Endometrium (tissue), 2 donors: Measurements from ENCODE around the gene RAB2B.
A peak's percentile ranks its signal among the peaks of the same experiment; 100 is the strongest.
"Not testable (repeated sequence)": the region's sequence is repeated elsewhere in the genome, so short reads cannot be mapped to it uniquely, and the experiment has no call there.

Experiments
- FAIRE-seq: peaks from 2 replicates; lab custom pipeline; 2012; peaks lifted over from hg19 to GRCh38; lab: Jason Lieb, UNC
- donor health status: control.
- donor health status: control.

RAB2B gene

DNA sequence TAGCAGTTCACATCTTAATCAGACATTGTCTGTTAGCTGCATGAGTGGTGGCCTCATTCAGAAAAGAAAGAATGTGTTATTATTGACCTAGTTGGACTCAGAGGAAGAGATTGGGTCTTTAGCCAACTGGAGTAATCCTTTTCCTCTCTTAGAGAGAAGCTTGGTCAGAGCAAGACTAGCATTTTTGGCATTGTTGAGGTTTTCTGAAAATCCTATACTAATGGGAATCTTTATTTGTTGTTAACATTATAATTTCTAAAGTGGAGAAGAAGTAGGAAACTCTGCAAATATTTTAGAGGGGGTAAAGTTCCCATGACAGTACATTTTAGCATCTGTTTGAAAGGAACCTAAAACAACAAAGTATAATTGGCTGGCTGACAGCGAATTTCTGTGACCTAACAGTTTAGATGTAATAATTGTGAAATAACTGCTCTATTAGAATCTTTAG, 9.9 kb upstream of the RAB2B start:
- no peak for FAIRE-seq

DNA sequence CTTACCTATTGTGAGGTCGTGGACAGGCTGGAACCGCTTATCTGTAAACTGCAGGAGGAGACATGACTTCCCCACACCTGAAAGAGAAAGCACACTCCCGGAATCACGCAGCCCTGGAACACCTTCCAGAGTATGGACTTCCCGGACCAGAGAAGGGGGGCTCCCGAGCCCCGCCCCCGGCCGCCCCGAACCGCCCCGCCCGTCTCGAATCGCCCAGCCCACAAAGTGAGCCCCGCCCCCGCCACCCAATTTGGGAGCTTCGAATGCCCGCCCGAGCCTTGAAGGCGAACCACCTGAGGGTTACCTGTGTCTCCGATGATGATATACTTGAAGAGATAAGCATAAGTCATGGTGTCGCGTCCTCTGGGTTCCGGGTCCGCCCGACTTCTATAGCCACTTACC, 235 bp downstream of the RAB2B start:
- FAIRE-seq, result no peak

DNA sequence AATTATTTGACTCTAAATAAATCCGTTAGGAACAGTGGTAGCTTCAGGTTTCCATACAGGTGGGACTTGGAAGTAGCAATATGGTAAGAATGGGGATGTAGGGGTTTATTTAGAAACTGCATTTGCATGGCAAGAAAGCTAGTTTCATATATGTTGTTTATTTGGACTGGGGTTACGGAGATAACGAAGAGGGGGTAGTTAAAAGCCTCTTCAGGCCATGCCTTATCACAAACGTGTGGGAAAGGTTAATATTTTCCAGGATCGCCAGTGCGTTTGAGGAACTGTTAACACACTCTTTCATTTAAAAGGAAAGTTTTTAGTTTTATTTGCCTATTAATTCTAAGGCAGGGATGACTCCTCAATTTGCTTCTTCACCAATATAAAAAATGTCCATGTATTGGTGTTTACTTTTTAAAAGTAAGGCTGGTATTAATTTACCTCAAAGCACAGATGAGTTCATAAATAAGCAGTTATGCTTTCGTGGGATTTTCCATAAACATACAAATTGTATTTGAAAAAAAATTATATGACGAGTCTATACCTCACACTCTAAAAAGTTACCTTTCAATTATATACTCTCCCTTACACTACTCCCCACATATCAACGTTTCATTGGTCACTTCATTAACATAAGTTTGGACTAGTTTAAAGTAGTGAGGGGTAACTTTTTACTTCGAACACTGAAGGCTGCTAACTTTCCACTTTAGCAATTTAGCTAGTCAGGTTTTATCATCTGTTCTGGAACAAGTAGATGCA, 814 bp downstream of the RAB2B start:
- no peak for FAIRE-seq

DNA sequence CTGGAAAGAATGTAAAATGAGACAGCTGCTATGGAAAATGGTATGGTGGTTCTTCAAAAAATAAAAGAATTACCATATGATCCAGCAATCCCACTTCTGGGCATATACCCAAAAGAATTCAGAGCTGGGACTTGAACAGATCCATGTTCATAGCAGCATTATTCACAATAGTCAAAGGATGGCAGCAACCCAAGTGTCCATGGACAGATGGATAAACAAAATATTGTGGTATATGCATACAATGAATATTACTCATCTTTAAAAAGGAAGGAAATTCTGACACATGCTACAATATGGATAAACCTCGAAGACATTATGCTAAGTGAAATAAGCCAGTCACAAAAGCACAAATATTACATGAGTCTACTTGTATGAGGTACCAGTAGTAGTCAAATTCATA, 9.1 kb downstream of the RAB2B start:
- no peak for FAIRE-seq

DNA sequence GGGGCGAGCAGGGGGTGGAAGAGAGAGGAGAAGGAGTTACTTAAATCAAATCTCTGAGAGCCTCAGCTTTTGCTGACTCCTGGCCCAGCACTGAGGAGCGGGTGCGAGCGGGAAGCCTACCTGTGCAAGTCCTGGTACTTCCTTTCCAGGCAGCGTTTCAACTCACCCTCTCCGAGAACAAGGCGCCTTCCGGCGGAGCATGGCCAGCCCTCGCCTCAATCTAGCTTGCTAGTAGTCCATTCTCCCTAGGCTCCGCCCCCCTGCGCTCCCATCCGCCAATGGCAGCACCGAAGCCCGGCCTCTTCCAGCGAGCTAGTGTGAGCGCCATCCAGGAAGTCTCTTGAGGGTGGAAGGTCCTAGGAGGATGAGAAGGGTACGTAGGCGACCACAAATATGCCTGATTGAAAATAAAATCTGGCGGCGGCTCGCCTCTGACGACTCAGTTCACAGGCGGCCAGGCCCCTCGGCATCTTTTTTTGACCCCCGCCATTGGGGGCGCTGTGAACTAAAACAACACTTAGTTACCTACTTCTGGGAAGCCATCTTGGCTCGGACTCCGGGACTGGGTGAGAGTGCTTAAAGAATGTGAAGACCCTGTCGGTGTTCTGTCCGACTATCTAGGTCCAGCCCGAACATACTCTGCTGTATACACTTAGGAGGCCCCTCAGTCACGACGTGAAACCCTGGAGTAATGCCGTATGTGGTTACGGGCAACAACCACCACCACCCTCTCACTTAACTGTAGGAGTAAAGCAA, 20.7 kb downstream of the RAB2B start, which contains the start of gene CHD8:
TSS of gene CHD8 (minus strand) at position 212 of the 756 bp plus-strand sequence. CDS start 24,480 bp downstream, outside the sequence.
- FAIRE-seq, result peak; percentile 98

DNA sequence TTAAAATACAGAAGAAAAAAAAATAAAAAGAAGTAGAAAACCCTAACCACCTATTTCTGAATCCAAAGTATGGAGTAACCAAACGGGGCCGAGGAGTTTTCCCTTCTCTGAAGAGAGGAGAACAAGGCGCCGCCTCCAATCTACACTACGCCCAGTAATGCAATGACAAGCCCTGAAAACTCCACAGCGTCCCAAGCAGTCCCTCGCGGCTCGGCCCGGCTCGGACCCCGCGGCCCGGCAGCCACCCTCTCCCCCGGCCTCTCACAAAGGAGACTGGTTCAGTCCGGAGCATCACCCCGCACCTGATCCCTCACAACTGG, 21.2 kb downstream of the RAB2B start:
- no peak for FAIRE-seq

DNA sequence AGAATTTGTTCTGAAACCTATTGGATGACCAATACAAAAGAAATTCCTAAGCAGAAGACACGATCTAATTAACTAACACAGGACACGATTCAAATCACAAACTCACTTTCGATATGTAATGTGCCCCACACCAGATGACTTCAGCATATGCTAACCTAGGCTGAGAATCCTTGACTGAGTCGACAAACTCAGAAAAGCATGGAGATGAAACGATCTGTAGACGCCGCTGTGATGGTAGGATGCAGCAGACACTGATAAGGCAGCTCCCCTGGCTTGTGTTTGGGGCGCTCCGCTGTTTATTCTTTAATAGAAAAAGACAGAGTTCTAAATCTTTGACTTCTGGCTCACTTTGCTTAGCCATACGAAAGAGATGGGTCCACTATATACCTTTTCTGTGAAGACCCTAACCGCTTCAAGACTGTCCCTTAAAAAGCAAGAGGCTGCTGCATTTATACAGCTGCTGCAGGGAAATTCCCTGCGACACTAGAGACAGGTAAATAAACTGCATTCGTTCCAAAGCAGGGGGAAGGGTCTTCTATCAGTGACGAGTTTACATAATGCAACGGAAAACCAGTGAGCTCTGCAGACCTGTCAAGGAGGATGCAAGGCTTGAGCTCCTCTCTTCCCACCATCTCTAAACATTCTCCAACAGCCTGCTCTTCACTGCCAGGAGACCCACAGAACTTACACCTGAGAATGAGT, 21.8 kb downstream of the RAB2B start:
- no peak for FAIRE-seq

DNA sequence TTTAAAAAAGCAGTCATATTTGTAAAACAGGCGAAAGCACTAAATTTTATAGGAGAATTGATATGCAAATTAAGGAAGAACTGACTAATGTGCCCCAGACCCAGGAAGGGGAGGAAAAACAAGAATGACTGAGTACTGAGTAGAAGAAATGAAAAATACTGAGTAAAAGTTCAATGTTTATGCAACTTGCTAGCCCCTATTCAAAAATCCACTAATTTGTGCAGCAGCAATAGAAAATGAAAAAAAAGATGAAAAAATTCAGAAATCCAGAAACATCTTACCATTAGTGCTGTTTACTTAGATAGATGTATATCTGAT, 26.9 kb downstream of the RAB2B start:
- no peak for FAIRE-seq

DNA sequence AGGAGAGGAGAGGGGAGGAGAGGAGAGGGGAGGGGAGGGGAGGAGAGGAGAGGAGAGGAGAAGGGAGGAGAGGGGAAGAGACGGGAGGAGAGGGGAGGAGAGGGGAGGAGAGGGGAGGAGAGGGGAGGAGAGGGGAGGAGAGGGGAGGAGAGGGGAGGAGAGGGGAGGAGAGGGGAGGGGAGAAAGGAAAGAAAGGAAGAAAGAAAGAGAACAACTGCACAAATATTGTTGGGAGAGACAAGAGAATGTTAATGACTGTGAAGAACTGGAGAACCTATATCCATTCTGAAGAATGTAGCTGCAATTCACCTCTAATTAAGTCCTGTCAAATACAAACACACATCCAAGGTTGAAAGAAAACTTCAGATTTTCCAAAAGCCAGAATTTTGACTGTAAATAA, 34.1 kb downstream of the RAB2B start:
- FAIRE-seq, result not testable (repeated sequence)

DNA sequence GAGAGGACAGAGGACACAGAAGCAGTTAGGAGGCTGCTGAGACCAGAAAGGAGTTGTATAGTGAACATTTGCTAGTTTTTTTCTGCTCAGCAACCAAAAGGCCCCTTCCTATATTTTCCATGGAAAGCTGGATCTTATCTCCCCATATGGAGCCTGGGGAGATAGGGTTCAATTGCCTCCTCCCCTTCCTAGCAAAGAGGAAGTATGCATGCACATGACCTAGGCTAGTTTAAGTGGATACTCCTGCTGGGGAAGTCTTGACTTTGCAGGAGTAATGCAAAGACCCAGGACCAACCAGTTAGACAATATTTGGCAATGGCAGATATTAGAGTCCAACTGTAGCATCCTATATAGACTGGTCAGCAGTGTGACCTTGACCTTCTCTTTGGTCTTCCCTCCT, 35.9 kb downstream of the RAB2B start:
- FAIRE-seq, result no peak

DNA sequence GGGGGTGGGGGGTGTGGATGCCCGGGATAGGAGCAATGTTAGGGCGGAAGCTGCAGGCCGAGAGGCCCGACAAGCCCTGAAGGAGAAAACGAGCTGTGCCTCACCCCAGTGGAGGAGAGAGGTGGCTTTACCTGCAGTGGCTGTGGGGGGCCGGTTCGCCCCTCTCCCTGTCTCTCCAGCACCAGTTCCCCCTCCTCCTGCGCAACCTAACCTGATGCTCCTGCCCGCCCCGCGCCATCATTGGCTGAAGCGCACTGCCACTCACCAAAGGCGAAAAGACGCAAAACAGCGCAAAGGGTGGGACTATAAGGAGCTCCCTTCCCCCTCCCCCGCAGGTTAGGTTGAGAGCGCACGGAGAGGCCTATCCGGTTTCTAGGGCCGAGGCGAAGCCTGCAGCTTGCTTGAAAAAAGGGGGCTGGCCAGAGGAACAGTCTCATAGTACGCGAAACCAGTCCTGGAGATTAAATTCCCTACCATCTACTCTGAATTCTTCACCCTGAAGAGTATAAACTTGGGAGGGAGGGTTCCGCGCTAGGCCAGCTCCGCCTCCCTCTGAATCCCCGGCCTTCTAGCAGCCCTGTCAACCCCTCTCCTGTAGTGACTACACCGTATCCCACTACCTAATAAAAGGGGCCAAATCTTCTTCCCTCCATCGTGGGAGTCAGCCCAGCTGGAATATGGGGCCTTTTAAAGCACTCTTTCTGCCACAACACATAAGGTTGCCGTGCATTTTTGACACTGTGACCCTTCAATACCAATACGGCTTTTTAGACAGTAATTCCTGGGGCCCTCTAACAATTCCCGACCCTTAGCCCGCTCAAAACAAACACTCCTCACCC, 39.5 kb downstream of the RAB2B start:
- FAIRE-seq, result peak; percentile 55

DNA sequence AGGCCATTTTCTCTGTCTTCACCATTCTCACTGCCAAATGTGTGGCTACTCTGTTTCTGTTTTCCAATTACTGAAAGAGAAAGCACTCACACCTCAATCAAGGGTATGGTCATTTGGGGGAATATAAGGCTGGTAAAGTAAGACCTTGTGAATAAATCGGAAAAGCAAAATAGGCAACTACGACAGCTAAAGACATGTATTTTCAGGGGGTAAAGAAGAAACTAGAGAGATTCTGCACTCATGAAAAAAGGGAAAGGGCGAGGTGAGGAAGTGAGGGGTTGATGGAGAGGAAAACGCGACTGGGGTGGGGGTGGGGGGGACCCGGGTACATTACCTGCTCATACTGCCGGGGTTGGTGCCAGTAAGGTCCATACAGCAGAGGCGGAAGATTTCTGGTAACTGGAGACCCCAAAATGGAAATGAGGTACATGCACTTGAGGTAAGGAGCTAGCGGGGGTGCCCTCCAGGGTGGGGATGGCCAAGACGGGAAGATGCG, 40.1 kb downstream of the RAB2B start:
- no peak for FAIRE-seq

DNA sequence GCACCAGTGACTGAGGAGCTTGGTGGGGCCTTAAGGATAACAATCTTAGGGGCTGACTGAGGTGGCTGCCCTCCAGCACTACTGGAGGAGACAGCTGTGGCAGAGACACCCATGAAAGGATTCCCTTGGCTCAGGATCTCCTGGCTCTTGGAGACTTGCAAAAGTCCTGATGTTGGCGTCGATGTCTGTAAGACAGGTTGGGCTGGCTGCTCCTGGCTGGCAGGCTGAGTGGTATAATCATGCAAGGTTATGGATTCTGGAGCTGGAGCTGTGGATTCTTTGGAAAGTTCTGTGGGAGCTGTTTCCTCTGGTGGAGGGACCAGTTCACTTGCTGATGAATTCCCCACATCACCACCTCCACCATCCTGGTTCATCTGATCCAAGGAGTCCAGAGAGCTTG, 45.6 kb downstream of the RAB2B start:
- no peak for FAIRE-seq

DNA sequence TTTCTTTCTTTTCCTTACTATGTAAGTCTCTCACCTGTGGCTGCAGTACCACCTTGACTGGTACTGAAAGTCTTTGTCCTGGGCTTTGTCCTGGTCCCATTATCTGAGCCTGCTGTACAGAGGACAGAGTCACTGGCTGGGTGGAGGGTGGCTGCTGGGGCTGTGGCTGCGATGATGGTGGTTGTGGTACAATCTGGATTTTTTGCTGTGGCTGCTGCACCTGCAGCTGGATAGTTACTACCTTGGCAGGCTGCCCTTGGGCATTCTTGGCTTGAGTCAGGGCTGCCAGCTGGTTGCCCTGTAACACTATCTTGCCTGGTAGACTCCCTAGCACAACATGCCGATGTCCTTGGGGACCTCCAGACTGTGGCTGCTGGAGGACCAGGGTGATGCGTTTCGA, 47.8 kb downstream of the RAB2B start:
- FAIRE-seq, result no peak

DNA sequence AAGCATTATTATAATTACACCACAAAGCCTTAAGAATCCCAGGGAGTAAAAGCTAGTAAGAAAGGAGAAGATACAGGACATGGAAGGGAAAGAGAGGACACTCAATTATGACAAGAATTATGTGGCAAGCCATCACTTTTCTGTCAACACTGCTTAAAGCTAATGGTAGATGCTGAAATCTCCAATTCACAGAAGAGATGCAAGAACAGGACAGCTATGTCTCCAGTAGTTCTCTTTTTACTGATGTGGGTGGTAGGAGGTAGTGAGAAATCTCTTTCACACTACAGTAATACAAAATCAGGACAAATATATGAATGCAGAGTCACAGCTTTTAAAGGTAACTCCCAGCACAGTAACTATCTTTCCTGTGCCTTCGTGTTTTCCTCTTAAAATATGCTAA, 50.1 kb downstream of the RAB2B start:
- no peak for FAIRE-seq

DNA sequence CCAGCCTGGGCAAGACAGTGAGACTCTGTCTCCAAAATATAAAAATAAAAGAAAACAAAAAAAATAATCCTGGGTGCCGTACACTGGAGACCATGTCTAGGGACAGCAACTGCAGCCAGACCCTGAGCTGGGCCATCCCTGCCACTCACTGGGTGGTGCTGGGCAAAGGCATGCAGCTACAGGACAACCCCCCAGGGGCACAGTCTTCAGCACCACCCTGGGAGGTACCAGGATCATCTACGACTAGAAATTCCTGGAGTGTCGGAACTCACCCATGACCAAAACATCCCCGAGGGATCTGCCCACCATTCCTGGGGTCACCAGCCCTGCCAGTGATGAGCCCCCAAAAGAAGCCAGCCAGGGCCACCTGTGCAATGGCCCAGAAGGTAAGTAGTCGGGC, 57.2 kb downstream of the RAB2B start:
- FAIRE-seq, result no peak

DNA sequence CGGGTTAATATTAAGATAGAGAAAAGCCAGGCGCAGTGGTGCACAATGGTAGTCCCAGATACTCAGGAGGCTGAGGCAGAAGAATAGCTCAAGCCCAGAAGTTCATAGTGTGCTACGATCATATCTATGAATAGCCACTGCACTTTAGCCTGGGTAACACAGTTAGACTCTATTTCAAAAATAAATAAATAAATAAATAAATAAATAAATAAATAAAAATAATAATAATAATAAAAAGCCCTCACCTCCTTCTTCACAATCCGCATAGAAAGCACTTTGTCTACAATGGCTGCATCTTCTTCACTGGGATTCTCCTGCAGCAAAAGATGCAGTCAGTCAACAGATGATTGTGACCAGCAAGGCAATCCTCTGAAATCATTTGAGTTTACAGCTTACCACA, 61.4 kb downstream of the RAB2B start:
- FAIRE-seq, result no peak

DNA sequence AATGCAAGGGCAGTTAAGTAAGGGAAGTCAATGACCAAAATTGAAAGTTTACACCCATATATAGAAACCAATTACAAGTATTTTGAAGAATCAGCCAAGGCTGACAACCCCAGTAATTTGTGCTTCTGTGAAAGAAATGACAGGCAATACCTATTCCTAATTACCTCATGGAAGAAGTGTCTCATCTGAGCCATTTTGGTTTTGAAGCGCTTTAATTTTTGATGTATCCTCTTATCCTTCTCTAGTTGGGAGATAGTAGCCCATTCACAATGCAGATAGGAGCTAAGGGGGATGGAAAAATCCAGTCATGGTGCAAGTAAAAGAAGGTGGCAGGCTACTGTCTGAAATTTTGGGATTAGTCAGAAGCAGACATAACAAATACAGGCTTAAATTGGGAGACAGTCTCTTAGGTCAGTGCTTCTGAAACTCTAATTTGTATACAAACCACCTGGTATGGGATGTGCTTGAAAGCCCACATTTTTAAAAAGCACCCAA, 62.6 kb downstream of the RAB2B start:
- no peak for FAIRE-seq
